Glomerular endothelial cell (primary cell): Measurements from ENCODE around the gene DEAF1. TPM values are rescaled to one million over a fixed set of nuclear protein-coding genes. Genes with fewer than 3 reads are reported as not detected.
"Not testable (repeated sequence)": the region's sequence is repeated elsewhere in the genome, so short reads cannot be mapped to it uniquely, and the experiment has no call there.

Experiments used
- DNase-seq: peaks from one replicate; pipeline ENCODE4 v3.0.0-alpha.2; 2011; ENCODE audit warnings: low read depth, low spot score; ENCODE audit errors: extremely low read depth
- total RNA-seq: library from RNA; depleted of rRNA; stranded (reverse); fragments of >200 nt; gene quantifications from 2 replicates; pipeline ENCODE4 v1.2.3, GENCODE V29; 2015

Gene DEAF1
- 58.0 and 59.3 TPM in 2 replicates for total RNA-seq

- DNase-seq, result peak; percentile 74
Observed at GRCh38 chr11:694563-695287, at the start of gene DEAF1. TSS of gene DEAF1 (minus strand) at chr11:695222. CDS start at chr11:695047, 175 bp downstream.

- DNase-seq, result no peak
Observed at GRCh38 chr11:742571-743201, 47.7 kb upstream of the DEAF1 start.

GRCh38 chr11:742156-742546 is 47.1 kb upstream of the DEAF1 start:
- DNase-seq, result no peak

DNA sequence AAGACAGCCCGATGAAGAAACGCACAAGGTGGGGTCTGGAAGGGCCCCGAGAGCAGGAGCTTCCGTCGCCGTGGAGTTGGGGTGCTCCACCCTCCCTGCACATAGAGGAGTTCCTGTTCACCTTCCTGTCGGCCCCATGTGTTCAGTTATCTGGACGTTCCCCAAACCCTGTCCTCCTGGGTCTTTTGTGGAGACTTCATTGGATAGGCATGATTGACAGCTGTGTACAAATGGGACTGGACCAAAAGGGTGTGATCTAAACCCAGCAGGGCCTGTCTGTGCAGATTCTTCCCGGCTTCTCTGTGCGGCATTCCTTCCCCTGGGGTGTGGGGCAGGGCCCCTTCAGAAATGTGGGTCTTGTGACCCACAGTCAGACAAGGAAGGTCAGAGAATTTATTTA is 42.9 kb upstream of the DEAF1 start:
- DNase-seq, result not testable (repeated sequence)

DNA sequence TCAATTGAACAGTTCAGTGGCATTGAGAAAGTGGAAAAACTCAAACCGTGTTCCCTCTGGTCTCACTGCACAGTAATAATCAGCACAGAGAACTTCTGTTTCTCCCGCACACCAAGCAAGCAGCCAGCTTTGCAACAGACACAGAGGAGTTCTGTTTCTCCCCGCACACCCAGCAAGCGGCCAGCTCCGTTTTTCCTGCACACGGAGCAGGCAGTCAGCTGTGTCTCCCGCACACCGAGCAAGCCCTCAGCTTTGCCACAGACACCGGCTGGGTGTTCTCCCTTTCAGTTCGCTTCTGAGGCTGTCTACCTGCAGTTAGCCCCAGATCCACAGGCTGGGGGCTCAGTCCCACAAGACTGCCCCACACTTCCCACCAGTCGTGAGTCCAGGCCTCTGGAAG is 42.3 kb upstream of the DEAF1 start:
- DNase-seq, result no peak

GRCh38 chr11:734541-734940 is 39.5 kb upstream of the DEAF1 start:
- DNase-seq, result not testable (repeated sequence)

DNA sequence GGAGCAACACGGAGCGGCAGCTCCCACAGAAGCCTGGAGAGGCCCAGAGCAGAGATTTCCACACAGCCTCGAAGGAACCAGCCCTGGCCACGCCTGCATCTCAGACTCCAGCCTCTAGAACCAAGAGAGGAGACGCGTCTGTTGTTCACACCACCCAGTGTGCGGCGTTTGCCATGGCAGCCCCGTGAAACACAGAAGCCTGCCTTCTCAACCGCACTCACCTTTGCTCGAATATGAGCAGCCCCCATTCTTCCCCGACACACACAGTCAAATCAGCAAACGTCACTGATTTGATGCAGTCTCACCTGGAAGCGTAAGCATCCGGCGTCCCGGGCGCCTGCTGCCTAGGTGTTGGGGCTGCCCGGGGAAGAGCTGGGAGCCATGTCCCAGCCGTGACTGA is 38.0 kb upstream of the DEAF1 start:
- no peak for DNase-seq

DNA sequence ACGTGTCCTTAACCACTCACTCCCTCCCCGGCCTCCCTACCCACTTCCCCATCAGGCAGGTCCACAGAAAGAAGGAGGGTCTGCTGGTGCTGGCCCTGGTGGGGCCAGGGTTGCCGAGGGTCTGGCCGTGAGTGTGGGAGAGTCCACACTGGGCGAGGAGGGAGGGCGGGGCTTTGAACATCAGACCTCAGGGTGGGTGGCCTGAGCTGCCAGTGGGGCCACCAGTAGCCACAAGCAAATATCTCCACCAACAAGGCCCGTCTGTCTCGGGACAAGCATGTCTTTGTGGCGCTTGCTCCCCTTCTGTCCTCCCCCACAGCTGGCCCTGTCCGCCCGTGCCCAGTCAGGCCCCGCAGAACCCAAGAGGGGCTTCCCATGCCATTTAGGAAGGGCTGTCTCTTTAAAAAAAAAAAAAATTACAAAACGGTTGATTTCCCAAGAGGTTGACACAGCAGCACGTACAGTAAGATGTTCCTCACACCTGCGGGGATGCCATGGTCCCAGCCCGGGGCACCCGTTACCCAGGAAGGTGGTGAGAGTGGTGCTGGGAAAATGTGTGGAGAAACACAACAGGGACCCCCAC is 34.6 kb upstream of the DEAF1 start:
- DNase-seq, result no peak

DNA sequence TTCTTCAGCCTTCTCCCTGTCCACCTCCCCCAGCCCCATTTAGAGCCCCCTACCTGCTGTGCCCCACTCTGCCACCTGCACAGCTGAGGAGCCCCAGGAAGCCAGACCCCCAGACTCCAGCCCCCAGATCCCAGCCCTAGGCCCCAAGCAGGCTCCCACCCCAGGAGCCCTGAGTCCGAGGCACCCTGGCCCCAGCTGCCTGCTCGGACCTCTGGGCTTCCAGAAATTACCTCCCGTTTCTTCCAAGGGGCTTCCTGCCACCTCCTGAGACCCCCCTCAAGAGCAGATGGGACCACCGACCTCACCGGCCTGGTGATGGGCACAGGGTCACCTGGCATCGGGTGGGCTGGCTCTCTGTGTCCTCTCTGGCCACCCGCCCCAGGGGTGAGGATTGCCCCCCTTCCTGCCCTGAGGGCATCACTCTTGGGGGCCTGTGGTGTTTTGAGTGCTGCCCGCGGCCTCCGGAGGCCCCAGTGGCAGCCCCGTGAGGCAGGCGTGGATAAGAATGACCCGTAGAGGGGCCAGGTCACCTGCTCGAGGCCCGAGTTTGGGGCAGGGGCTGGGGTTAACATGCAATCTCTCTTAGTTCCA is 34.0 kb upstream of the DEAF1 start:
- no peak for DNase-seq

- no peak for DNase-seq
Observed at GRCh38 chr11:727859-728748, 33.1 kb upstream of the DEAF1 start.

DNA sequence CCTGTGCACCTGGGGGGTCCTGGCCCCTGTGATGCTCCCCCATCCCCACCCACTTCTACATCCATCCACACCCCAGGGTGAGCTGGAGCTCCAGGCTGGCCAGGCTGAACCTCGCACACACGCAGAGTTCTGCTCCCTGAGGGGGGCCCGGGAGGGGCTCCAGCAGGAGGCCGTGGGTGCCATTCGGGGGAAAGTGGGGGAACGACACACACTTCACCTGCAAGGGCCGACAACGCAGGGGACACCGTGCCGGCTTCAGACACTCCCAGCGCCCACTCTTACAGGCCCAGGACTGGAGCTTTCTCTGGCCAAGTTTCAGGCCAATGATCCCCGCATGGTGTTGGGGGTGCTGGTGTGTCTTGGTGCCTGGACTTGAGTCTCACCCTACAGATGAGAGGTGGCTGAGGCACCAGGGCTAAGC is 32.3 kb upstream of the DEAF1 start:
- no peak for DNase-seq

DNA sequence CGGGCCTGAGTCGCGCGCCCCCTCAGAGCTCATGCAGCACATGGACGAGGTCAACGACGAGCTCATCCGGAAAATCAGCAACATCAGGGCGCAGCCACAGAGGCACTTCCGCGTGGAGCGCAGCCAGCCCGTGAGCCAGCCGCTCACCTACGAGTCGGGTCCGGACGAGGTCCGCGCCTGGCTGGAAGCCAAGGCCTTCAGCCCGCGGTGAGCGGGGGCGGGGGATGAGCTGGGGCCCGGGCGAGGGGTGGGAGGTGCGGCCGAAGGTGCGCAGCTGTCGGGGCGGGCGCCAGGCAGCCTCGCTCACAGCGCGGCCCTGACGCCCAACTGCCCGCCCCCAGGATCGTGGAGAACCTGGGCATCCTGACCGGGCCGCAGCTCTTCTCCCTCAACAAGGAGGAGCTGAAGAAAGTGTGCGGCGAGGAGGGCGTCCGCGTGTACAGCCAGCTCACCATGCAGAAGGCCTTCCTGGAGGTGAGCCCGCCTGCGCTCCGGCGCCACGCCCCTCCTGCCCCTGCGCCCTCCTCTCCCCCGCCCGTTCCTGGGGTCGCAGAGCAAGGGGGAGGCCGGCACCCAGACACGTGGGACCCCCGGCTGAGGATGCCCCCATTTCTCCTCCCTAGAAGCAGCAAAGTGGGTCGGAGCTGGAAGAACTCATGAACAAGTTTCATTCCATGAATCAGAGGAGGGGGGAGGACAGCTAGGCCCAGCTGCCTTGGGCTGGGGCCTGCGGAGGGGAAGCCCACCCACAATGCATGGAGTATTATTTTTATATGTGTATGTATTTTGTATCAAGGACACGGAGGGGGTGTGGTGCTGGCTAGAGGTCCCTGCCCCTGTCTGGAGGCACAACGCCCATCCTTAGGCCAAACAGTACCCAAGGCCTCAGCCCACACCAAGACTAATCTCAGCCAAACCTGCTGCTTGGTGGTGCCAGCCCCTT is 31.5 kb upstream of the DEAF1 start:
- DNase-seq, result no peak

DNA sequence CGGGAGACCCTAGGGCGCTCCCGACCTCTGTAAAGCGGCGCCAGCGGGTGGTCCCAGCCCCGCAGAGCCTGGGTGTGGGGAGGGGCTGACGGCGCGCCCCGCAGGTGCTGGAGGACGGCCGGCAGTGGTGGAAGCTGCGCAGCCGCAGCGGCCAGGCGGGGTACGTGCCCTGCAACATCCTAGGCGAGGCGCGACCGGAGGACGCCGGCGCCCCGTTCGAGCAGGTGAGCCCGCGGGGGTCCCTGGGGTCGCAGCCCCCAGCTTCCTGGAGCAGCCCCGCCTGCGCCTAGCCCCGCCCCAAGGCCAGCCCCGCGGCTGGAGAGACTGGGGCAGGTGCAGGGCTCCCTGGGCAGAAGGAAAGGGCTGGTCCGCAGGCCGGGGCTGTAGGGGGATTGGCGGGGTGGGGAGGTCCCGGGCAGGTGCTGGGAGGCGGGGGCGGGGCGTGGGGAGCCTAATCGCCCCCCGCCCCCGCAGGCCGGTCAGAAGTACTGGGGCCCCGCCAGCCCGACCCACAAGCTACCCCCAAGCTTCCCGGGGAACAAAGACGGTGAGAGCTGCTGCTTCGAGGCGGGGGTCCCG is 30.7 kb upstream of the DEAF1 start:
- no peak for DNase-seq

DNA sequence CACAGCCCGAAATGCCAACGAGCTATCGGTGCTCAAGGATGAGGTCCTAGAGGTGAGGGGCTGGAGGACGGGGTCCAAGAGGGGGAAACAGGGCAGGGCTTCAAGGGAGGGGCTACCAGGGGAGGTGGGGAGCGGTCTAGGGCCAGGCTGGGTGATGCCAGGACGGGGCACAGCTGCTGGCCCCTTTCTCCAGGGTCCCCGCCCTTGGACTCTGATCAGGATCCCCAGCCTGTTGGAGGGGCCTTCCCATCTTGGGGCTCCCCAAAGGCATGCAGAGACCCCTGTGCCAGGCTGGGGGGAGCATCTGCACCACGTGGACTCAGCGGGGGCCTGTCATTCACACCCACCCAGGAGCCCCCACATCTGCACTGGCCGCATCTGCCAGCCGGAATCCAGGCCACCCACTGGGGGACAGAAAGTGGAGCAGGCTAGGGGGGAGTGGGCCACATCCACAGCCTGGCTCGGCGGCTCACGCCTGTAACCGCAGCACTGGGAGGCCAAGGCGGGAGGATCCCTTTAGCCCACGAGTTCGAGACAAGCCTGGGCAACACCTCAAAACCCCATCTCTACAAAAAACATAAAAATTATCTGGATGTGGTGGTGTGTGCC is 29.9 kb upstream of the DEAF1 start:
- no peak for DNase-seq

DNA sequence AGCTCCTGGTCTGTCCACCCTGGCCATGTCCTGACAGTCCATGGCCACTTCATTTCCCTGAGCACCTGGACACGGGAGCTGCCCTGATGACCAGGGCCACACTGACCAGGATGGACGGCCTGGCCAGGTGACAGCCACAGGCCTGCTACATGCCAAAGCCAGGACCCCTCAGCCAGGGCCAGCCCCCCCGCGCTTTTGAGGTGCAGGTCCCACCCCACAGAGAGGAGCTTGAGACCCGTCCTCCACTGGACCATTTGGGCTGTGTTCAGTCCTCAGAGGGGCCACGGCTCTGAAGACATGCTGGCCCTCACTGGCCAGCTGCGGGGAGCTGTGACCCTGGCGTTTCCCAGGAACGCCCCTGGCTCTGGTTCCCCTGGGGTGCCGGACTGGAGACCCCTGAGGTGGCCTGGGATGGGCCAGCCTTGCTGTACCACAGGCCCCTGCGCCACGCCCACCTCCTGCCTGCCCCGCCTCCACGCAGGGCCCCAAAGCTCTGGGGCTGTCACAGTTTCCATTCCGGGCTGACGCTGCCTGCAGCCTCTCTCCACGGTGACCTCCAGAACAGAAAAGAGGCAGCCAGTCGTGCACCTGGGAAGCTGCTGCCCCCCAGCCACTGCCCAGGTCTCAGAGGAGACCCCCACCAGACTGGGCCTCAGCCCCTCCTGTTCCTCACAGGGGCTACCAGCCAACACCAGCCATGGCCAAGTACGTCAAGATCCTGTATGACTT is 29.2 kb upstream of the DEAF1 start:
- no peak for DNase-seq

DNA sequence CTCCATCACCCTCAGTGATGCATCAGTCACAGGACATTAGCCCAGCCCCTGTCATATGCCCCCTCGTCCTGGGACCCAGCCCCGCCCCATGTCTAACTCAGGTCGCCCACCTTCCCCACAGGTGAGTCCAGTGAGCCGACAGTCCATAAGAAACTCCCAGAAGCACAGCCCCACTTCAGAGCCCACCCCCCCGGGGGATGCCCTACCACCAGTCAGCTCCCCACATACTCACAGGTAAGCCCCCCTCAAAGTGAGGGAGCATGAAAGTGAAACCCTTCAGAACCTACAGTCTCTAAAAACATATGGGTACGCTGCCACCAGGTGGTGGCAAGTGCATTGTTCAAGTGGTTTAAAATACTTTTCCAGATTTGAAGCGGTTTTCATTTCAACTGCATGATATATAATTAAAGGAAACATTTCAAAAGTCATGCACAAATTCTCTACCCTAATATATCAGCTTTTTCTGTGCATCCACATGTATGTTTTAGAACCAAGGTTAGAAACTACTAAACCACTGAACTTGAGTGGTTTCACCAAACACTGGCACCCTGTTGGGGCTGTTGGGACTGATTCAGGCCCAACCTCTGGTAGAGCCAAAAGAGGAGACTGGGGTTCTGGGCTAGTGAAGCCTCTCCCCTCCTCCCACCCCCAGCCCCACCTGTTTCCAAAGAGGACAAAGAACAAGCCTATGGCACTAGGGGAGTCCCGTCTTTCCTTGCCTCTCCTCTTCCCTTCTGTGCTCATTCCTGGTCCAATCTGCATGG is 28.3 kb upstream of the DEAF1 start:
- peak; percentile 23 for DNase-seq

DNA sequence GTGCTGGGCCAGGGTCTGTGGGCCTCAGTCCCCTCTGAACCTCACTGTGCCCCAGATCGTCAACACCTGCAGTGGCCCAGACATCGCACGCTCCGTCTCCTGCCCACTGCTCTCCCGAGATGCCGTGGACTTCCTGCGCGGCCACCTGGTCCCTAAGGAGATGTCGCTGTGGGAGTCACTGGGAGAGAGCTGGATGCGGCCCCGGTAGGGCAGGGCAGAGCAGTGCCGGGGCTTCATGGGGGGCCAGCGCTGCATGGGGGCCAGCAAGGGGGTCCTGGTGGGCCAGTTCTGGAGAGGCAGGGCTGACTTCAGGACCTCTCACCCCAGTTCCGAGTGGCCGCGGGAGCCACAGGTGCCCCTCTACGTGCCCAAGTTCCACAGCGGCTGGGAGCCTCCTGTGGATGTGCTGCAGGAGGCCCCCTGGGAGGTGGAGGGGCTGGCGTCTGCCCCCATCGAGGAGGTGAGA is 27.4 kb upstream of the DEAF1 start:
- no peak for DNase-seq
